H1 (cell line): Measurements from ENCODE around the gene NEURL2. TPM values are rescaled to one million over a fixed set of nuclear protein-coding genes. Genes with fewer than 3 reads are reported as not detected.

ENCODE experiments used
- CTCF ChIA-PET: fragments of 300-600 bp; sonication (Branson Sonifier 250); formaldehyde crosslinking; loops from one replicate; lab custom pipeline; 2021; ENCODE audit not compliant: partially characterized antibody; lab: Charles Lee
- POLR2A ChIA-PET: fragments of 300-600 bp; sonication (Branson Sonifier 250); formaldehyde crosslinking; loops from one replicate; lab custom pipeline; 2021; ENCODE audit warnings: inconsistent platforms; ENCODE audit not compliant: partially characterized antibody; lab: Charles Lee
- DNase-seq, 2 experiments: peaks; one replicate each; pipeline versions ENCODE4 v3.0.0 to v3.0.0-alpha.2; 2010 to 2022; ENCODE audit warnings: low spot score in 2 of 2, low read depth in 1 of 2, mixed read lengths in 1 of 2
- FAIRE-seq: peaks from 2 replicates; lab custom pipeline; 2011; peaks lifted over from hg19 to GRCh38; lab: Jason Lieb, UNC
- H2AFZ ChIP-seq: 2 replicates; pipeline ENCODE4 v1.8.1; 2012; ENCODE audit warnings: low read length, inconsistent platforms
- H2AK5ac ChIP-seq: 2 replicates; pipeline ENCODE4 v1.6.1; 2013; ENCODE audit warnings: low read depth, low read length
- H2BK120ac ChIP-seq: replicated peaks from 2 replicates; pipeline ENCODE3; 2013; ENCODE audit warnings: low read depth, low read length, inconsistent platforms
- H2BK12ac ChIP-seq: 2 replicates; pipeline ENCODE4 v1.6.1; 2013; ENCODE audit warnings: low read depth, low read length
- H2BK15ac ChIP-seq: 2 replicates; pipeline ENCODE4 v1.6.1; 2013; ENCODE audit warnings: low read length
- H2BK20ac ChIP-seq: 2 replicates; pipeline ENCODE4 v1.6.1; 2013; ENCODE audit warnings: low read length
- H2BK5ac ChIP-seq: 2 replicates; pipeline ENCODE4 v1.6.1; 2013; ENCODE audit warnings: low read depth, low read length
- H3K14ac ChIP-seq: 2 replicates; pipeline ENCODE4 v1.6.1; 2013; ENCODE audit warnings: inconsistent platforms; ENCODE audit not compliant: insufficient read length
- H3K18ac ChIP-seq: 2 replicates; pipeline ENCODE4 v1.6.1; 2013; ENCODE audit warnings: low read length; ENCODE audit errors: extremely low read depth
- H3K23ac ChIP-seq: 2 replicates; pipeline ENCODE4 v1.6.1; 2013; ENCODE audit warnings: inconsistent platforms; ENCODE audit not compliant: insufficient read length
- H3K23me2 ChIP-seq: 2 replicates; pipeline ENCODE4 v1.6.1; 2013; ENCODE audit warnings: low read depth, low read length
- H3K27ac ChIP-seq: 2 replicates; pipeline ENCODE4 v1.6.1; 2011; ENCODE audit warnings: low read depth, low read length, inconsistent platforms
- H3K27me3 ChIP-seq, 4 experiments: replicated peaks in 1 of 4; 1 replicate in 1 of 4; 2 replicates in 3 of 4; pipeline versions ENCODE4 v1.6.1 to v1.8.1; 2011 to 2013; ENCODE audit warnings: low read length in 3 of 4, mild to moderate bottlenecking in 3 of 4, inconsistent platforms in 2 of 4, mixed read lengths in 2 of 4, moderate library complexity in 1 of 4; ENCODE audit not compliant: control insufficient read depth in 3 of 4, insufficient read depth in 3 of 4; ENCODE audit errors: extremely low read depth in 1 of 4
- H3K36me3 ChIP-seq, 4 experiments: 2 replicates each; pipeline versions ENCODE4 v1.6.1 to v1.8.1; 2011 to 2013; ENCODE audit warnings: mild to moderate bottlenecking in 4 of 4, low read length in 3 of 4, moderate library complexity in 2 of 4, control low read depth in 1 of 4, inconsistent platforms in 1 of 4; ENCODE audit not compliant: insufficient read depth in 4 of 4, control insufficient read depth in 2 of 4
- H3K4ac ChIP-seq: replicated peaks from 2 replicates; pipeline ENCODE3; 2013; ENCODE audit warnings: low read length, low read depth, mixed read lengths, inconsistent platforms; ENCODE audit not compliant: insufficient read length
- H3K4me1 ChIP-seq, 4 experiments: replicated peaks in 1 of 4; 1 replicate in 1 of 4; 2 replicates in 3 of 4; pipeline versions ENCODE4 v1.6.1 to v1.8.1; 2011 to 2013; ENCODE audit warnings: low read length in 3 of 4, inconsistent platforms in 2 of 4, mixed read lengths in 1 of 4; ENCODE audit not compliant: insufficient read depth in 4 of 4, control insufficient read depth in 3 of 4
- H3K4me2 ChIP-seq, 2 experiments: 2 replicates each; pipeline versions ENCODE4 v1.6.1 to v1.8.1; 2011 to 2013; ENCODE audit warnings: low read depth in 2 of 2, low read length in 2 of 2, control low read depth in 1 of 2, inconsistent platforms in 1 of 2, mild to moderate bottlenecking in 1 of 2; ENCODE audit not compliant: insufficient read depth in 1 of 2
- H3K4me3 ChIP-seq, 4 experiments: fragments of 200-600, 300-600 bp in 1 of 4; sonication (generic), shearing (Covaris generic), sonication (Bioruptor Twin) in 1 of 4; 2 replicates each; pipeline versions ENCODE4 v1.5.1 to v1.8.1; 2011 to 2016; ENCODE audit warnings: low read length in 4 of 4, low read depth in 3 of 4, control low read depth in 2 of 4, inconsistent platforms in 2 of 4, mild to moderate bottlenecking in 2 of 4, mixed read lengths in 1 of 4, moderate library complexity in 1 of 4; ENCODE audit not compliant: insufficient read depth in 2 of 4; ENCODE audit errors: extremely low read depth in 1 of 4
- H3K56ac ChIP-seq: replicated peaks from 2 replicates; pipeline ENCODE3; 2013; ENCODE audit warnings: low read depth, mild to moderate bottlenecking, mixed read lengths, low read length, inconsistent platforms; ENCODE audit not compliant: insufficient read length
- H3K79me1 ChIP-seq: 2 replicates; pipeline ENCODE4 v1.6.1; 2013; ENCODE audit warnings: low read depth, low read length, control low read depth
- H3K79me2 ChIP-seq, 2 experiments: 2 replicates each; pipeline versions ENCODE4 v1.6.1 to v1.8.1; 2012 to 2013; ENCODE audit warnings: low read length in 2 of 2, mild to moderate bottlenecking in 2 of 2, inconsistent platforms in 1 of 2; ENCODE audit not compliant: insufficient read depth in 2 of 2, control insufficient read depth in 1 of 2
- H3K9ac ChIP-seq, 4 experiments: replicated peaks in 1 of 4; 1 replicate in 1 of 4; 2 replicates in 3 of 4; pipeline versions ENCODE4 v1.6.1 to v1.8.1; 2011 to 2013; ENCODE audit warnings: low read depth in 3 of 4, low read length in 3 of 4, control low read depth in 2 of 4, mild to moderate bottlenecking in 2 of 4, moderate library complexity in 2 of 4, inconsistent platforms in 1 of 4; ENCODE audit errors: extremely low read depth in 1 of 4
- H3K9me3 ChIP-seq, 2 experiments: 2 replicates each; pipeline versions ENCODE4 v1.6.1 to v1.8.1; 2012 to 2013; ENCODE audit warnings: mild to moderate bottlenecking in 2 of 2, moderate library complexity in 2 of 2, control low read depth in 1 of 2, inconsistent platforms in 1 of 2, low read depth in 1 of 2, low read length in 1 of 2, mixed read lengths in 1 of 2; ENCODE audit not compliant: insufficient read depth in 2 of 2
- H4K20me1 ChIP-seq, 2 experiments: replicated peaks in 1 of 2; 2 replicates each; pipeline versions ENCODE3 to v1.8.1; 2011 to 2013; ENCODE audit warnings: inconsistent platforms in 2 of 2, low read length in 2 of 2, mild to moderate bottlenecking in 1 of 2; ENCODE audit not compliant: insufficient read depth in 2 of 2, control insufficient read depth in 1 of 2
- H4K5ac ChIP-seq: 2 replicates; pipeline ENCODE4 v1.6.1; 2013; ENCODE audit warnings: low read length, low read depth, mixed read lengths, inconsistent platforms; ENCODE audit not compliant: insufficient read length
- H4K8ac ChIP-seq: 2 replicates; pipeline ENCODE4 v1.8.0; 2013; ENCODE audit warnings: mild to moderate bottlenecking, moderate library complexity, low read length, inconsistent platforms; ENCODE audit not compliant: insufficient read depth; ENCODE audit errors: extremely low read depth
- H4K91ac ChIP-seq: replicated peaks from 2 replicates; pipeline ENCODE3; 2013; ENCODE audit warnings: low read length, mixed read lengths, inconsistent platforms; ENCODE audit not compliant: insufficient read length
- CHD1 ChIP-seq: IDR thresholded peaks from 2 replicates; pipeline ENCODE4 v1.6.1; 2012; ENCODE audit warnings: low read depth, low read length, improper control_type of control experiment
- CTBP2 ChIP-seq: IDR thresholded peaks from 2 replicates; pipeline ENCODE4 v1.7.0; 2011; ENCODE audit warnings: borderline replicate concordance, mild to moderate bottlenecking, moderate library complexity, mixed read lengths, low read length; ENCODE audit not compliant: insufficient read depth, insufficient read length
- EGR1 ChIP-seq: IDR thresholded peaks from 2 replicates; pipeline ENCODE4 v1.6.1; 2011; ENCODE audit warnings: low read depth, low read length, borderline replicate concordance
- NRF1 ChIP-seq: IDR thresholded peaks from 2 replicates; pipeline ENCODE4 v1.6.1; 2011; ENCODE audit warnings: mild to moderate bottlenecking, low read depth, low read length, improper control_type of control experiment
- RAD21 ChIP-seq, 2 experiments: IDR thresholded peaks in 1 of 2; conservative IDR thresholded peaks in 1 of 2; 2 replicates each; pipeline ENCODE4 v1.6.1; 2011; ENCODE audit warnings: low read depth in 2 of 2, low read length in 2 of 2, improper control_type of control experiment in 1 of 2, inconsistent platforms in 1 of 2, mild to moderate bottlenecking in 1 of 2, moderate library complexity in 1 of 2
- RNF2 ChIP-seq: fragments of 200-900, 300-1000 bp; sonication (generic); IDR thresholded peaks from 2 replicates; pipeline ENCODE4 v1.7.1; 2016; ENCODE audit warnings: borderline replicate concordance, low read depth, mild to moderate bottlenecking, antibody characterized with exemption, low read length; ENCODE audit not compliant: poor library complexity, severe bottlenecking; ENCODE audit errors: missing control alignments
- SP1 ChIP-seq: IDR thresholded peaks from 2 replicates; pipeline ENCODE4 v1.6.1; 2011; ENCODE audit warnings: low read depth, low read length
- SP2 ChIP-seq: IDR thresholded peaks from 2 replicates; pipeline ENCODE4 v1.6.1; 2012; ENCODE audit warnings: mild to moderate bottlenecking, low read length, inconsistent platforms
- SP4 ChIP-seq: IDR thresholded peaks from 2 replicates; pipeline ENCODE4 v1.6.1; 2012; ENCODE audit warnings: low read length, inconsistent platforms
- TAF1 ChIP-seq: IDR thresholded peaks from 2 replicates; pipeline ENCODE4 v1.6.1; 2011; ENCODE audit warnings: mild to moderate bottlenecking, low read depth, low read length
- WGBS, 2 experiments: shearing (Covaris generic) in 1 of 2; methylation state at CpG; one replicate each; pipeline versions ENCODE4 v1.1.6 to v1.1.7; 2013 to 2015; ENCODE audit warnings: low lambda C conversion rate in 2 of 2, mixed read lengths in 2 of 2, inconsistent platforms in 1 of 2, low coverage in 1 of 2, missing lambda C conversion rate in 1 of 2; ENCODE audit not compliant: insufficient replicate concordance in 2 of 2, insufficient coverage in 1 of 2, insufficient read length in 1 of 2; ENCODE audit errors: extremely low coverage in 1 of 2, missing lambda C conversion rate in 1 of 2; 5-methylcytosine and 5-hydroxymethylcytosine counted together
- polyA plus RNA-seq, 7 experiments: library from polyadenylated mRNA; depleted of rRNA in 3 of 7; stranded (reverse) in 5 of 7; unstranded in 2 of 7; fragments of >200 nt in 5 of 7; fragments of 200-250 nt in 2 of 7; gene quantifications; 1 replicate in 5 of 7; 2 replicates in 1 of 7; 4 replicates in 1 of 7; pipeline versions ENCODE4 v1.2.1 to v1.2.3, GENCODE V29; 2011 to 2013; ENCODE audit warnings: missing spikeins in 2 of 7, mixed read lengths in 2 of 7
- total RNA-seq: library from RNA; stranded (reverse); fragmentation: NEBNext Ultra II Directional; extraction: Animal tissue kit (Norgen Biotek cat#: 25700); gene quantifications from 2 replicates; pipeline ENCODE4 v1.2.1, GENCODE V29; 2021
- TF ChIP-seq, protein P1 (sequence below): IDR thresholded peaks from 2 replicates; pipeline ENCODE4 v1.6.1; 2011; ENCODE audit warnings: low read depth, mild to moderate bottlenecking, low read length; ENCODE audit not compliant: insufficient read depth

NEURL2 gene
- total and polyA plus RNA-seq, 2 of the 8 experiments (the other 6 are each of a cell fraction or from before 2014, with no cell fraction given), result 6.9 TPM

DNA sequence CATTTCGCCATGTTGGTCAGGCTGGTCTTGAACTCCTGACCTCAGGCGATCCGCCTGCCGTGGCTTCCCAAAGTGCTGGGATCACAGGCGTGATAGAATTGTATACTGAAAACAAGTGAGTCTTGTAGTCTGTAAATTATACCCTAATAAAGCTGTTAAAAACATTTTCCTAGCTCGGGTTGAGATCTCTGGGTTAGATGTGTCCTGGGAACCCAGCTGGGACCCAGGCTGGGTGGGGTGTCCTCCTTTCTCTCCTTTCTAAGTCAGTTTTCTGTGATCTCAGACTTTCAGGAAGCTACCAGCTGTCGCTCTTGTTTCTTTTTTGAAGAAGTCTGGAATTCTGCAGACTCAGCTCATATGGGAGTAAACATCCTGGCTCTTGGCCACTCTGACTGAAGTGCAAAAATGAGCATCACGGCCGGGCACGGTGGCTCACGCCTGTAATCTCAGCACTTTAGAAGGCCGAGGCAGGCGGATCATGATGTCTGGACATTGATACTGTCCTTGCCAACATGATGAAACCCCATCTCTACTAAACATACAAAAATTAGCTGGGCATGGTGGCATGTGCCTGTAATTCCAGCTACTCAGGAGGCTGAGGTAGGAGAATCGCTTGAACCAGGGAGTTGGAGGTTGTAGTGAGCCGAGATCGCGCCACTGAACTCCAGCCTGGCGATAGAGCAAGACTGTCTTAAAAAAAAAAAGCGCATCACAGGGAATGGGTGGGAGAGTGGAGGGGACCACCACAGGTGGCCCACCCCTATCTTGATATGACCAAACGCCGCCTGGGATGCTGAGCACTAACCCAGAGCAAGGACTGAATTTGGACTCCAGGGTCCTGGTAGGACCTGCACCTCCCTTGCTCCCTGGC, 33.6 kb upstream of the NEURL2 start:
- Histone ChIP-seq H4K20me1 (no peaks in the 10 kb centered on the region), H2BK12ac (no peak overlapping the region), H3K79me2 (no peaks in the 10 kb centered on the region), H3K4me1 (peaks cover 3 to 7% (median 5%) of the 10 kb centered on the region in 4 experiments; a peak in 5 of 7 replicates), H3K23ac (no peak overlapping the region), H3K4me2 (no peak overlapping the region), H2BK120ac (no peak overlapping the region), H4K91ac (no peak overlapping the region), H2AK5ac (no peak overlapping the region), H3K4ac (no peak overlapping the region), H3K4me3 (no peak overlapping the region), H3K18ac (no peak overlapping the region), H3K56ac (no peak overlapping the region), H4K5ac (no peak overlapping the region), H2BK15ac (no peak overlapping the region), H3K79me1 (no peaks in the 10 kb centered on the region), H2BK5ac (no peak overlapping the region), H3K9ac (no peak overlapping the region), H3K9me3 (no peaks in the 10 kb centered on the region), H3K27me3 (no peaks in the 10 kb centered on the region), H4K8ac (no peak overlapping the region), H3K14ac (no peak overlapping the region), H3K36me3 (no peaks in the 10 kb centered on the region), H2AFZ (no peak overlapping the region), H2BK20ac (no peak overlapping the region), H3K23me2 (no peaks in the 10 kb centered on the region), H3K27ac (no peak overlapping the region)
- DNase-seq, result no peak
- POLR2A ChIA-PET, result interaction anchor here (0.8 to 11.8 kb wide), 8 partner anchors 8 to 46 kb away, joined by 3 to 165 read pairs (median 4); partner anchors contain the start of genes PCIF1 and PLTP
- TF ChIP-seq TAF1 (no peak), SP4 (no peak), EGR1 (no peak), RAD21 (IDR thresholded peaks at IDR 0.05 in 1 of 2, conservative IDR thresholded peaks at IDR 0.05 in 1 of 2; ENCODE audit: low read depth in 2 of 2, low read length in 2 of 2) (no peak), NRF1 (no peak), CTBP2 (no peak), RNF2 (no peak), SP2 (no peak), SP1 (no peak), CHD1 (no peak)
- TF ChIP-seq, protein P1, sequence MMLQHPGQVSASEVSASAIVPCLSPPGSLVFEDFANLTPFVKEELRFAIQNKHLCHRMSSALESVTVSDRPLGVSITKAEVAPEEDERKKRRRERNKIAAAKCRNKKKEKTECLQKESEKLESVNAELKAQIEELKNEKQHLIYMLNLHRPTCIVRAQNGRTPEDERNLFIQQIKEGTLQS, result no peak
- no peak for FAIRE-seq
- 92% methylated on average over 16 of the region's 21 CpGs; no CpG with 5 or more reads in 1 of the 2 experiments for WGBS, 2 experiments
- CTCF ChIA-PET, result interaction anchor here (0.6 to 1.7 kb wide), 4 partner anchors 13 to 131 kb away, joined by 3 to 8 read pairs (median 3); partner anchors contain the start of gene PLTP
